BE2C (cell line): ENCODE measurements around the gene PARP4.
"Not testable (repeated sequence)": the region's sequence is repeated elsewhere in the genome, so short reads cannot be mapped to it uniquely, and the experiment has no call there.

ENCODE experiments used
- DNase-seq: peaks from one replicate; pipeline ENCODE4 v3.0.0-alpha.2; 2020
- H3K27me3 ChIP-seq: fragments of 250-450 bp; sonication (Bioruptor Pico); 2 replicates; pipeline ENCODE4 v1.5.1; 2020; ENCODE audit warnings: mild to moderate bottlenecking
- H3K36me3 ChIP-seq: fragments of 250-450 bp; sonication (Bioruptor Pico); 2 replicates; pipeline ENCODE4 v1.5.1; 2020; ENCODE audit warnings: mild to moderate bottlenecking
- H3K4me1 ChIP-seq: fragments of 250-450 bp; sonication (Bioruptor Pico); 2 replicates; pipeline ENCODE4 v1.5.1; 2020
- H3K4me3 ChIP-seq: 2 replicates; pipeline ENCODE4 v1.5.1; 2011; ENCODE audit warnings: low read depth, low read length
- H3K9me3 ChIP-seq: fragments of 250-450 bp; sonication (Bioruptor Pico); 2 replicates; pipeline ENCODE4 v1.5.1; 2020
- CTCF ChIP-seq: IDR thresholded peaks from 2 replicates; pipeline ENCODE4 v1.5.1; 2012; ENCODE audit warnings: mild to moderate bottlenecking, low read depth, low read length

The PARP4 gene

DNA sequence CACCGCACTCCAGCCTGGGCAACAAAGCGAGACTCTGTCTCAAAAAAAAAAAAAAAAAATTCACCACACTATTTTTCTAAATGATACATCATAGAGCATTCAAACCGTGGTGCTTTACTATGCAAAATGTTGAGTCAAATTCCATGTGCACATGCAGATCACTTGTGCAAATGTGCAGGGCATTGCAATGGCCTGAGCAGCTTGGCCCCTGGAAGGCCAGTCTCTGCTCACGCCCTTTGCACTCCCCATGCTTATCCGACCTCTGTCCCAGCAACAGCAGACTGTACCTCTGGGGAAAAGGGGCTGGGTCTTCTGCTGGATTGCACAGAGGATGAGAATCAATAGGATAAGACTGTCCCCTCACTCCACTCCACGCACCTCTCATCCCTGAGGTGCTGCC is 58.5 kb downstream of the PARP4 start:
- Histone ChIP-seq H3K4me1 (no peaks in the 10 kb centered on the region), H3K4me3 (no peak overlapping the region), H3K27me3 (no peaks in the 10 kb centered on the region), H3K9me3 (no peaks in the 10 kb centered on the region), H3K36me3 (peaks cover 3% of the 10 kb centered on the region)
- no peak for TF ChIP-seq CTCF
- no peak for DNase-seq

- no peak for DNase-seq
- H3K4me3 ChIP-seq = no peak overlapping the region
- TF ChIP-seq CTCF = no peak
- H3K4me1 ChIP-seq = no peaks in the 10 kb centered on the region
- H3K36me3 ChIP-seq = peaks cover 3% of the 10 kb centered on the region; the same call in 1 of the 2 replicates
- H3K9me3 ChIP-seq = no peaks in the 10 kb centered on the region
- no peaks in the 10 kb centered on the region for H3K27me3 ChIP-seq
Measured at GRCh38 chr13:24452044-24452443, 60.5 kb downstream of the PARP4 start.

DNA sequence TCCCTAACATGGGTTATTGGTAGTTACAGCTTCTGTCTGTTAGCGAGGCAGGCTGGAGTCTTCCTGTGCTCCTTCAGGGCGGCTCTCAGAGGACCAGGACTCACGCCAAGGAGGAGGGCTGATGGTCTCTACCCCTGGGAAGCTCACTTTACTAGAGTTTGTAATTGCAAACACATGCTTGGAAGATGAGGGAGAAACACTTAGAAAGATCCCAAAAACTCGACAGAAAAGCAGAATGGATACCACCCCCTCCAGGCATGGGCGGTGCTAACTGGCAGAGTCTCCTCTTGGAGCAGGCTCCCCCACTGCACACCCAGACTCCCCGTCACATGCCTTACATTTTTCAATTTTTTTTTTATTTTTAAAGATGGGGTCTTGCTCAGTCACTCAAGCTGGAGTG is 62.0 kb downstream of the PARP4 start:
- H3K27me3 ChIP-seq = no peaks in the 10 kb centered on the region
- H3K4me3 ChIP-seq = no peak overlapping the region
- TF ChIP-seq CTCF = no peak
- H3K9me3 ChIP-seq = no peaks in the 10 kb centered on the region
- no peaks in the 10 kb centered on the region for H3K4me1 ChIP-seq
- peaks cover 3% of the 10 kb centered on the region; the same call in 1 of the 2 replicates for H3K36me3 ChIP-seq
- no peak for DNase-seq

DNA sequence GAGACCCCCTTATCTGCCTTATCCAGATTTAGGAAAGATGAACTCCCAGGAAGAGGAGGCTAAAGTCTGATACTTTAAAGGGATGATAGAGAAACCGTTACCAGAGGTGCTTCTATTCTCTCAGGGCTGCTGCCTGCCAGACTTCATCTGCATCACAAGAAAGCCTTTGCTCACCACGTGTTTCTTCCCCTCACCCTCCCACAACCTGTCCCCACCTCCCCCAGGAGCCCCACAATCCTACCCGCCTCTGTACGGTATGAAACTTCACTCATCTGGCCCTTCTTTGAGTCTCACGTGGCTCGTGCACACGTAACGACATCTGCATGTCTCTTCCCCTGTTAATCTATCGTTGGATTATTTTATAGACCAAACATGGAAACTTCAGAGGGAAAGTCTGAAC is 67.7 kb downstream of the PARP4 start:
- H3K4me1 ChIP-seq, H3K27me3 ChIP-seq, DNase-seq, H3K4me3 ChIP-seq, H3K36me3 ChIP-seq, H3K9me3 ChIP-seq: not testable (repeated sequence)

- no peak for DNase-seq
- TF ChIP-seq CTCF = no peak
- H3K4me3 ChIP-seq = no peak overlapping the region
- H3K4me1 ChIP-seq = no peaks in the 10 kb centered on the region
- no peaks in the 10 kb centered on the region for H3K36me3 ChIP-seq
- no peaks in the 10 kb centered on the region for H3K9me3 ChIP-seq
- H3K27me3 ChIP-seq = no peaks in the 10 kb centered on the region
Measured at GRCh38 chr13:24443366-24443765, 69.2 kb downstream of the PARP4 start.

DNA sequence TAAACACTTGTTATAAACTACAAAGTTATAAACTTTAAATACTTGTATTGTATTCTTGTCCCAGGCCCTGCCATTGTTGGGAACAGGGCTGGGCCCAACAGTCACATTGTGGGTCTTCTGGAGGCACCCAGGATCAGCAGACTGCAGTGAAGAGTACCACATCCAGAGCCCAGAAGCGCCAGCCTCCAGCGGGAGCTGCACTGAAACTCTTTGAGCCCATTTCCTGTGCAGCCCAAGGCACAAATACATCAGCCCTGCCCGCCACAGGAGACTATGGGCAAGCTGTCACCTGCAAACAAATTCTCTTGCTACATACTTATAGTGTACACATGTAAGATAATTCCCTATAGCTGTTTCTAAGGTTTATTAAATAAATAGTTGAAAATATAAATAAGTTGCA is 86.5 kb downstream of the PARP4 start:
- not testable (repeated sequence) for H3K4me3 ChIP-seq, DNase-seq, H3K27me3 ChIP-seq, H3K9me3 ChIP-seq, H3K36me3 ChIP-seq, H3K4me1 ChIP-seq

DNA sequence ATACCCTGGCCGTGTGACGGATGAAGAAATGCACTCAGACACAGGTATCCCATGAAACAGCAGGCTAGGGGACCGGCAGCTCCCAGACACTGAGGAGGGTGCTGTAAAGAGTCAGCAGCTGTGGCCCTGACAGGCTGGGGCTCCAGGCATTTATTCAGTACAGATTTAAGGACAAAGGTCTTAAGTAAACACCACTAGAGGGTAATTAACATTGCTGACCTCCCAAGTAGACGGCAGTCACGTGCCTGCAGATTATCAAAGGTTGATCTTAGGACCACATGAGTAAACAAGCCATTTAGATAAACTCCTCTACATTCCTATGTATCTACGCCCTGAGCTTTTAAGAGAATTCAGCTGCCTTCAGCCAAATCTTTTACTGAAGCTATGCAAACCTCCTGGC is 92.9 kb downstream of the PARP4 start:
- H3K9me3 ChIP-seq, DNase-seq, H3K4me1 ChIP-seq, H3K36me3 ChIP-seq, H3K27me3 ChIP-seq, H3K4me3 ChIP-seq: not testable (repeated sequence)

- no peak for DNase-seq
- H3K27me3 ChIP-seq = no peaks in the 10 kb centered on the region; the same call in 1 of the 2 replicates
- H3K4me3 ChIP-seq = no peak overlapping the region
- no peaks in the 10 kb centered on the region for H3K4me1 ChIP-seq
- H3K9me3 ChIP-seq = no peaks in the 10 kb centered on the region
- peak; percentile 40 for TF ChIP-seq CTCF
- H3K36me3 ChIP-seq = no peaks in the 10 kb centered on the region
Measured at GRCh38 chr13:24407844-24408243, 104.7 kb downstream of the PARP4 start.
